ENCODE data around the gene MKKS. TPM values are rescaled to one million over a fixed set of nuclear protein-coding genes. Genes with fewer than 3 reads are reported as not detected.
A peak's percentile ranks its signal among the peaks of the same experiment; 100 is the strongest.

Gene MKKS
- total RNA-seq = 1 to 10 TPM; 7.1 to 7.5 TPM

GRCh38 chr20:10433623-10434466 lies at the start of gene MKKS:
Gene MKKS, minus strand, starts transcription at chr20:10434222. Its CDS starts 20,708 bp downstream, at chr20:10413514.
- CTCF ChIA-PET = interaction anchor here (1.0 to 1.3 kb wide), 5 partner anchors 9 to 456 kb away, joined by 3 to 4 read pairs (median 3); no protein-coding TSS in a partner anchor
- no peaks in the 10 kb centered on the region for H3K27me3 Mint-ChIP-seq
- no peaks in the 10 kb centered on the region for H3K9me3 Mint-ChIP-seq
- POLR2A ChIA-PET = interaction anchor here (0.6 to 3.1 kb wide), 5 partner anchors 31 to 170 kb away, joined by 3 to 16 read pairs (median 3); no protein-coding TSS in a partner anchor
- peaks cover 63% of the 10 kb centered on the region for H3K4me1 Mint-ChIP-seq (ENCODE audit: low read depth)
- peak within 1 kb of the TSS; percentile 96 for H3K27ac Mint-ChIP-seq
- peak within 1 kb of the TSS; percentile 90 for H3K4me3 Mint-ChIP-seq
- H3K36me3 Mint-ChIP-seq = peaks cover 8% of the 10 kb centered on the region
- intact Hi-C loops (cut with micrococcal nuclease) = loop anchor here (1.0 to 5.0 kb wide), 5 partner anchors 77 to 397 kb away; partner anchors contain the start of gene JAG1
- peak; percentile 91 for DNase-seq

- no peak for DNase-seq
- no peaks in the 10 kb centered on the region for H3K27me3 Mint-ChIP-seq
- H3K9me3 Mint-ChIP-seq = no peaks in the 10 kb centered on the region
- peaks cover 2% of the 10 kb centered on the region for H3K4me1 Mint-ChIP-seq (ENCODE audit: low read depth)
- ChIA-PET CTCF (no interaction called here), POLR2A (no interaction called here)
- intact Hi-C loops (cut with micrococcal nuclease) = no loop called here
- no peak overlapping the region for H3K27ac Mint-ChIP-seq
- no peak overlapping the region for H3K4me3 Mint-ChIP-seq
- H3K36me3 Mint-ChIP-seq = no peaks in the 10 kb centered on the region
Observed at GRCh38 chr20:10483691-10484090, 49.7 kb upstream of the MKKS start.

- Mint-ChIP-seq H3K27me3 (no peaks in the 10 kb centered on the region), H3K4me3 (no peak overlapping the region), H3K27ac (no peak overlapping the region), H3K4me1 (ENCODE audit: low read depth) (peaks cover 2% of the 10 kb centered on the region), H3K9me3 (no peaks in the 10 kb centered on the region), H3K36me3 (no peaks in the 10 kb centered on the region)
- DNase-seq = no peak
- intact Hi-C loops (cut with micrococcal nuclease) = no loop called here
- POLR2A ChIA-PET = no interaction called here
- CTCF ChIA-PET = no interaction called here
Observed at GRCh38 chr20:10481676-10482075, 47.7 kb upstream of the MKKS start.

- Mint-ChIP-seq H3K27me3 (no peaks in the 10 kb centered on the region), H3K27ac (no peak overlapping the region)
- intact Hi-C loops (cut with micrococcal nuclease) = no loop called here
Observed at GRCh38 chr20:10478930-10479329, 44.9 kb upstream of the MKKS start.

GRCh38 chr20:10478205-10478604 lies 44.2 kb upstream of the MKKS start:
- POLR2A ChIA-PET = interaction anchor here (0.7 kb wide), 1 partner anchor 17 kb away, joined by 3 read pairs; no protein-coding TSS in a partner anchor
- Mint-ChIP-seq H3K9me3 (no peaks in the 10 kb centered on the region), H3K27me3 (no peaks in the 10 kb centered on the region), H3K4me3 (no peak overlapping the region), H3K36me3 (peaks cover 2% of the 10 kb centered on the region), H3K4me1 (ENCODE audit: low read depth) (peaks cover 18% of the 10 kb centered on the region), H3K27ac (no peak overlapping the region)
- DNase-seq = no peak
- intact Hi-C loops (cut with micrococcal nuclease) = no loop called here
- CTCF ChIA-PET = interaction anchor here (1.2 kb wide), 1 partner anchor 36 kb away, joined by 3 read pairs; no protein-coding TSS in a partner anchor

More at GRCh38 chr20:10478930-10479329, 44.9 kb upstream of the MKKS start:
- peaks cover 18% of the 10 kb centered on the region for H3K4me1 Mint-ChIP-seq (ENCODE audit: low read depth)
- ChIA-PET POLR2A (no interaction called here), CTCF (interaction anchor here (1.2 kb wide), 1 partner anchor 35 kb away, joined by 3 read pairs; no protein-coding TSS in a partner anchor)
- no peak overlapping the region for H3K4me3 Mint-ChIP-seq
- no peak for DNase-seq
- H3K36me3 Mint-ChIP-seq = peaks cover 2% of the 10 kb centered on the region
- H3K9me3 Mint-ChIP-seq = no peaks in the 10 kb centered on the region

GRCh38 chr20:10476319-10476724 lies 42.3 kb upstream of the MKKS start:
- DNase-seq = peak; percentile 20

GRCh38 chr20:10475225-10475624 lies 41.2 kb upstream of the MKKS start:
- ChIA-PET POLR2A (no interaction called here), CTCF (interaction anchor here (1.2 kb wide), 1 partner anchor 39 kb away, joined by 3 read pairs; no protein-coding TSS in a partner anchor)
- peaks cover 19% of the 10 kb centered on the region for H3K4me1 Mint-ChIP-seq (ENCODE audit: low read depth)
- peaks cover 10% of the 10 kb centered on the region for H3K36me3 Mint-ChIP-seq
- H3K27ac Mint-ChIP-seq = no peak overlapping the region
- DNase-seq = no peak
- peaks cover 6% of the 10 kb centered on the region for H3K9me3 Mint-ChIP-seq
- intact Hi-C loops (cut with micrococcal nuclease) = no loop called here
- no peaks in the 10 kb centered on the region for H3K27me3 Mint-ChIP-seq
- H3K4me3 Mint-ChIP-seq = no peak overlapping the region

More at GRCh38 chr20:10476319-10476724, 42.3 kb upstream of the MKKS start:
- Mint-ChIP-seq H3K9me3 (peaks cover 5% of the 10 kb centered on the region), H3K4me1 (ENCODE audit: low read depth) (peaks cover 18% of the 10 kb centered on the region), H3K4me3 (no peak overlapping the region), H3K27me3 (no peaks in the 10 kb centered on the region), H3K36me3 (peaks cover 7% of the 10 kb centered on the region), H3K27ac (no peak overlapping the region)
- intact Hi-C loops (cut with micrococcal nuclease) = loop anchor here (1.0 kb wide), 2 partner anchors 29 to 35 kb away; no protein-coding TSS in a partner anchor
- POLR2A ChIA-PET = no interaction called here
- CTCF ChIA-PET = no interaction called here

GRCh38 chr20:10474606-10475184 lies 40.7 kb upstream of the MKKS start:
- no peak for DNase-seq
- intact Hi-C loops (cut with micrococcal nuclease) = no loop called here
- no peak overlapping the region for H3K27ac Mint-ChIP-seq
- ChIA-PET CTCF (interaction anchor here (1.2 kb wide), 1 partner anchor 40 kb away, joined by 3 read pairs; no protein-coding TSS in a partner anchor), POLR2A (interaction anchor here (0.6 kb wide), 1 partner anchor 40 kb away, joined by 3 read pairs; no protein-coding TSS in a partner anchor)
- peaks cover 21% of the 10 kb centered on the region for H3K4me1 Mint-ChIP-seq (ENCODE audit: low read depth)
- peaks cover 6% of the 10 kb centered on the region for H3K9me3 Mint-ChIP-seq
- H3K36me3 Mint-ChIP-seq = peaks cover 13% of the 10 kb centered on the region
- no peaks in the 10 kb centered on the region for H3K27me3 Mint-ChIP-seq
- H3K4me3 Mint-ChIP-seq = no peak overlapping the region

- POLR2A ChIA-PET = no interaction called here
- CTCF ChIA-PET = no interaction called here
Observed at GRCh38 chr20:10472871-10473270, 38.8 kb upstream of the MKKS start.

GRCh38 chr20:10470276-10470675 lies 36.3 kb upstream of the MKKS start:
- no peak overlapping the region for H3K4me3 Mint-ChIP-seq
- intact Hi-C loops (cut with micrococcal nuclease) = no loop called here
- no peak for DNase-seq

More at GRCh38 chr20:10472871-10473270, 38.8 kb upstream of the MKKS start:
- H3K36me3 Mint-ChIP-seq = peaks cover 15% of the 10 kb centered on the region
- H3K4me3 Mint-ChIP-seq = no peak overlapping the region
- no peak overlapping the region for H3K27ac Mint-ChIP-seq
- DNase-seq = no peak
- H3K27me3 Mint-ChIP-seq = no peaks in the 10 kb centered on the region
- peaks cover 26% of the 10 kb centered on the region for H3K4me1 Mint-ChIP-seq (ENCODE audit: low read depth)
- intact Hi-C loops (cut with micrococcal nuclease) = no loop called here
- peaks cover 6% of the 10 kb centered on the region for H3K9me3 Mint-ChIP-seq

GRCh38 chr20:10469599-10469998 lies 35.6 kb upstream of the MKKS start:
- DNase-seq = no peak

More at GRCh38 chr20:10470276-10470675, 36.3 kb upstream of the MKKS start:
- no peak overlapping the region for H3K27ac Mint-ChIP-seq
- H3K27me3 Mint-ChIP-seq = no peaks in the 10 kb centered on the region
- POLR2A ChIA-PET = no interaction called here
- H3K4me1 Mint-ChIP-seq (ENCODE audit: low read depth) = peaks cover 16% of the 10 kb centered on the region
- CTCF ChIA-PET = no interaction called here
- peaks cover 13% of the 10 kb centered on the region for H3K36me3 Mint-ChIP-seq
- H3K9me3 Mint-ChIP-seq = peaks cover 6% of the 10 kb centered on the region

GRCh38 chr20:10469056-10469455 lies 35.0 kb upstream of the MKKS start:
- CTCF ChIA-PET = interaction anchor here (0.9 kb wide), 1 partner anchor 190 kb away, joined by 3 read pairs; no protein-coding TSS in a partner anchor
- POLR2A ChIA-PET = no interaction called here
- peaks cover 15% of the 10 kb centered on the region for H3K36me3 Mint-ChIP-seq
- H3K4me3 Mint-ChIP-seq = no peak overlapping the region
- H3K27me3 Mint-ChIP-seq = no peaks in the 10 kb centered on the region
- intact Hi-C loops (cut with micrococcal nuclease) = loop anchor here (1.0 kb wide), 1 partner anchor 67 kb away; no protein-coding TSS in a partner anchor
- H3K9me3 Mint-ChIP-seq = peaks cover 6% of the 10 kb centered on the region
- peaks cover 10% of the 10 kb centered on the region for H3K4me1 Mint-ChIP-seq (ENCODE audit: low read depth)
- no peak for DNase-seq
- no peak overlapping the region for H3K27ac Mint-ChIP-seq

More at GRCh38 chr20:10469599-10469998, 35.6 kb upstream of the MKKS start:
- H3K27ac Mint-ChIP-seq = no peak overlapping the region
- ChIA-PET CTCF (no interaction called here), POLR2A (no interaction called here)
- no peak overlapping the region for H3K4me3 Mint-ChIP-seq
- peaks cover 6% of the 10 kb centered on the region for H3K9me3 Mint-ChIP-seq
- H3K27me3 Mint-ChIP-seq = no peaks in the 10 kb centered on the region
- peaks cover 10% of the 10 kb centered on the region for H3K4me1 Mint-ChIP-seq (ENCODE audit: low read depth)
- H3K36me3 Mint-ChIP-seq = peaks cover 15% of the 10 kb centered on the region
- intact Hi-C loops (cut with micrococcal nuclease) = loop anchor here (1.0 kb wide), 1 partner anchor 67 kb away; no protein-coding TSS in a partner anchor
